Medulla oblongata (tissue), 1 donor: Measurements from ENCODE around the gene FANCC.
A peak's percentile ranks its signal among the peaks of the same experiment; 100 is the strongest.

Experiments used
- DNase-seq: peaks from one replicate; pipeline ENCODE4 v3.0.0-alpha.2; 2015; ENCODE audit errors: extremely low spot score

The FANCC gene

DNA sequence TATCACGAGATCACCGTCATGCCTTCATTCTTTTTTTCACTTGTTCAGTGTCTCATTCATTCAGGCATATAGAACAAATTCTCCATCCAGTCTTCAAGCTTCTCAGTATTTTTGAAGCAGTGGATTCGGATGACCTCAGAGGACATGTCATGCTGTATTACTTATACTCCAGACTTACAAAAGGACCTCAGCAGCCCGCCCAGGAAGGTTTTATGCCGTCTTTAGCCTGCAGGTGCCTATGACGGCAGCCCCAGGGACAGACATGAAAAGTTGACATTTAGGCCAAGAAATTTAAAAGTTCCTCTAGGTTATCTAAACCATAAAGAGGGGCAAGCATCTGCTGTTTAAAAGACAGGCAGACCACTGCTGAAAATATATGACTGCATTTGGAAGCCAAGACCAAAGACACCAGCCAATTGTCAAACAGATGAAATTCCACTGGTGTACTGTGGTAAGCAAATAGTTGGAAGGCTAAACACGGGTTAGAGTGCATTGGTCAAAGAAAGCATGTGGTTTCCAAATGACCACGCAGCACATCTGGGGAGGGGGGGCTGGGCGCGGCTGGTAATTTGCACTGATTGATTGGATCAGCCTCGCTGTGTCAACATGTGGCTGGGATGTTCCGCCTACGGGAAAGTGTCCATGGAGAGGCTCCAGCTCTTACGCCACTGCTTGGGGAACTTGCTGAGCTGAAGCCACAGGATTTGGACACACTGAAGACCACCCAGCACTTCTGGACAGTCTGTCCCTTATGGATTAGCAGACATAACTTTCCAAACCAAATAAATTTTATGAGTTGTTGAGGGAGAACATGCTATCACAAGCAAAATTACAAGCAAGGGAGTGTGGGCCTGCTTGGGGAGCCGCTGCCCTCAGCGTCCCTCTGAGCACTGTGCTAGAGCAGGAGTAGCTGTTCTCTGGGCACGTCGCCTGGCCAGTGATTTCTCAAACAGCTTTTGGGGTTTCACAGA lies 173.6 kb downstream of the FANCC start:
- no peak for DNase-seq

DNA sequence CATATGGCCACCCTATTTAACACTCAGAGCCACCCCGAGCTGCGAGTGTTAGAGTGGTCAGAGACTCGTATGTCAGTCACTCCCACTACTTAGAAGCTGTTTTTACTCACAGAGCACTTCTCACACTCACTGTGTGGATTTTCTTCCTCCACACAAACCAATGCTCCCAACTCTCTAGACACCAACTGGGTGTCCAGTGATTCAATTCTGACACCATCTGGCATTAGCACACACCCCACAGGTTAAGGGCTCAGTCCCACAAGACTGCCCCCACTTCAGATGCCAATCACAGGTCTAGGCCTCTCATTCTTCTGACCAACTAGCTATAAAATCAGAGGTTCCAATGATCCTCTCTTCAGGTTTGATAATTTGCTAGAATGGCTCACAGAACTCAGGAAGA lies 174.8 kb downstream of the FANCC start:
- no peak for DNase-seq

DNA sequence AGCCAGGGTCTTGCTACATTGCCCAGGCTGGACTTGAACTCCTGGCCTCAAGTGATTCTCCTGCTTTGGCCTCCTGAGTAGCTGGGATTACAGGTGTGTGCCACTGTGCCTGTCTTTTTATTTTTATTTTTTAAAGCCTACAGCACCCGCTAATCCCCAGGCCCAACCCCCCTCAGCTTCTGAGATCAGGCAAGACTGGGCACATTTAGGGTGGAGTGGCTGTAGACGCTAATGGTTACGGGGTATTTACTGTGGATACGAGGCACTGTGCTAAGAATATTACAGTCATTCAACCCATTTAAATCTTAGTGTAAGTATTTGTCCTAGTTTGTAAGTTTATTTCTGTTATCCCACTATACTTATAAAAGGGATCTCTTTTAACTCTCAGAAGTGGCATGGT lies 175.2 kb downstream of the FANCC start:
- DNase-seq: no peak

DNA sequence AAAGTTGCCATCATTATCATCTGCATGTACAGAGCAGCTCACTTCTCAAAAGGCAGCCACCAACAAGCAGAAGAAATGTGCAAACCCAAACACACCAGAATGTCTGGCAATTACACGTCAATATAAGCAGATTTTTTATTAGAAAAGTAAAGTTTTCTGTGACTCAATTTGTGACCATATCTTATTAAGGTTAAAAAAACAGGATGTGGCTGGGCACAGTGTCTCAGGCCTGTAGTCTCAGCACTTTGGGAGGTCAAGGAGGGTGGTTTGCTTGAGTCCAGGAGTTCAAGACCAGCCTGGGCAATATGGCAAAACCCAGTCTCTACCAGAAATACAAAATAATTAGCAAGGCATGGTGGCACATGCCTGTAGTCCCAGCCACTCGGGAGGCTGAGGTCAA lies 176.7 kb downstream of the FANCC start:
- DNase-seq: no peak

DNA sequence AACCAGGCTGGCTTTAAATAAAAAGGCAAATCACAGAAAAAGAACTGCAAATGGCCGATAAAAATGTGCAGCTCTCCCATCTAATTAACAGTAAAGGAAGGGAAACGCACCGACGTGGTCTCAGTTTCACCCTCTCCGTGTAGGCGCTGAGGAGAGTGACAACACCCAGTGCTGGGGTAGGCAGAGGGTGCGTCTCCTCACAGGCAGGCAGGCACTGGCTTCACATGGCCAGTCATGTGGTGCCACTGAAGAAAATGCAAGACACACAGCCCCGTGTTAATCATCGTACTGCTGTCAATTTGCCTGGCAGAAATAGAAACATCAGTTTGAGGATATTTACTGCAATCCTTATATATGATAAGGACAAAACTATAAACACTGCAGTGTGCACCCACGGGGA lies 178.4 kb downstream of the FANCC start:
- no peak for DNase-seq

DNA sequence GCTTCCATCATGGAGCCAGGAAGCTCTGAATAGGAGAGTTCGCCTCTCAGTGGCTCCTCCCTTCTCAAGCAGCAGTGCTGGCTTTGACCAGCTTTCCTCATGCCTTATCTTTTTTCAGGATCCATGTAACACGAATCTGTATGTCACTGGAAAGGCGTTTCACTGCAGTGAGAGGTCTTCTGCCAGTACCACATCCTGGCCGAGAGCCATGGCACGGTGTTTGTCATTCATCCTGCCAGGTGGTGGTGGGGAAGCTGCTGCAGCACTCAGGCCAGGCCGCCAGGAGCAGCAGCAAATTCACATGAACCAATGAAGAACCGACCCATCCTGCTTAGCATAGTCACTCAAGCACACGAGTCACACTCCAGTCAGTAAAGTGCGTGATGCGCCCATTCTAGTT lies 179.0 kb downstream of the FANCC start:
- DNase-seq: no peak

DNA sequence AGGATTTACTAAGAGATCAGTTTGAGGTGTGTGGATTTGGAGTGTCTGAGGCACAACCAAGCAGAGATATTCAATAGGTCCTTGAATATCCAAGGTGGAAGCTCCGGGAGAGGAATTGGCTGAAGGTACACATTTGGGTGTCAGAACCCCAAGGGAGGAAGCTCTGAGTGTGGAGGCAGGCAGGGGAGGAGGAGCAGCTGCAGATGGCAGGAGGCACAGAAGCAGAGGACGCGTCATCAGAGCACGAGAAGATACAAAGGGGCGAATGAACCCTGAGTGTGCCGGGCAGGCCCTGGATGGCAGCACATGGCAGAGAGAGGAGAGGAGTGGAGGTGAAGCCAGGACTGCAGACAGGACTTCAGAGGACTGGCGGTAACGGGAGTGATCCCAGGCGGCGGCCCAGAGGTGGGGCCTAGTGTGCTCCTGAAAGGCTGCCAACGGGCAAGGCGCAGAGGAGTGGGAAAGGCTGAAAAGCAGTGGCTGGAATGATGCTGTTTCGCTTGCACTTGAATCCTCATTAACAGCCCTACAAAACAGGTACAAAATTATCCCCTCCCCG lies 179.8 kb downstream of the FANCC start:
- no peak for DNase-seq

DNA sequence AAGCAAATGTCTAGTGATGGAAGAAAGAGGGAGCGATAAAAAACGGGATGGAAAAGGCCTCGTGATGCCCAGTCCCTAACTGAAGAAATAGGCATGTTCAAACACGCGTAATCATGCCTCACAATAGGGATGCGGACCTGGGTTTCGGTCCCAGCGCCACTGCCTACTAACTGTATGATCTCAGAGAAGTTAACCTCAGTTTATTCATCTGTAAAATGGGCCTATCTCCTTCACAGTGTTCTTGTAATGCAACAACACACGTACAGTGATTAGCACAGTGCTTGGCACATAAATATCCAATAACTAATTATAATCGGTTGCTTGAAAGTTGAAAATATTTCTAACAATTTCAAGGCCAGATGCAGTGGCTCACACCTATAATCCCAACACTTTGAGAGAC lies 181.8 kb downstream of the FANCC start:
- no peak for DNase-seq

DNA sequence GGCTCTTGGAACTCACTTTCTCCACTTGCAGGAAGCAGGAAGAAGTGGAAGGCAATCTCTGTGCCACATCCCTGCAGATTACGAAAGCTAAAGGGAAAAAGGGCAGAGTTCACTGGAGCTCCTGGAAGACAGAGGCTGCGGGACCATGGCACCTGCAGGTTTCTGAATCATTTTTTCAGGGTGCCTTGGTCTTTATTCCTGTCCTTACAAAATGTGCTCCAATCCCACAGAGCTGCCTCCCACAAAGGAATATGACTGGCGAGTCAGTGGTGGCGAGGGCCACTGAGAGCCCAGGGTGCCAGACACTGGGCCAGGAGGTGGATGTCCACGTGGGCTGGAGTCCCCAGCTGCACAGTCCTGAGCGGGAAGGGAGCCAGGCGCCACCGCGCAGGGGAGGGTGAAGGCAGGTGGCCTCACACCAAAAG lies 183.0 kb downstream of the FANCC start:
- DNase-seq: no peak

DNA sequence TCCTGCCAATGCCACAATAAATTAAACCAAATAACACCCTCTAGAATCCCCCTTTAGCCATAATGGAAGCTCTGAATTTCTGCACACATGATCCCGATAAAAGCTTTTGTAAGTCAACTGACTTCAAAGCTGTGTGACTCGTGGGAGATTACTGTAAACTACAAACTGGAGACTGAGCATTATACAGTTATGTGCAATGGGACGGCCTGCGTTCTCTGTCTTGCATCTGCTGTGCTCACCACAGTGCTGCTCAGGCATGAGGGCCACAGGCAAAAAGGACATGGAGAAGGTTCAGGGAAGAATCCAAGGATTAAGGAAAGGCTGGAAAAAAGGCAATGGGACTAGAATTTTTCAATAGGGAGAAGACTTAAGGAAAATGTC lies 184.2 kb downstream of the FANCC start:
- no peak for DNase-seq

DNA sequence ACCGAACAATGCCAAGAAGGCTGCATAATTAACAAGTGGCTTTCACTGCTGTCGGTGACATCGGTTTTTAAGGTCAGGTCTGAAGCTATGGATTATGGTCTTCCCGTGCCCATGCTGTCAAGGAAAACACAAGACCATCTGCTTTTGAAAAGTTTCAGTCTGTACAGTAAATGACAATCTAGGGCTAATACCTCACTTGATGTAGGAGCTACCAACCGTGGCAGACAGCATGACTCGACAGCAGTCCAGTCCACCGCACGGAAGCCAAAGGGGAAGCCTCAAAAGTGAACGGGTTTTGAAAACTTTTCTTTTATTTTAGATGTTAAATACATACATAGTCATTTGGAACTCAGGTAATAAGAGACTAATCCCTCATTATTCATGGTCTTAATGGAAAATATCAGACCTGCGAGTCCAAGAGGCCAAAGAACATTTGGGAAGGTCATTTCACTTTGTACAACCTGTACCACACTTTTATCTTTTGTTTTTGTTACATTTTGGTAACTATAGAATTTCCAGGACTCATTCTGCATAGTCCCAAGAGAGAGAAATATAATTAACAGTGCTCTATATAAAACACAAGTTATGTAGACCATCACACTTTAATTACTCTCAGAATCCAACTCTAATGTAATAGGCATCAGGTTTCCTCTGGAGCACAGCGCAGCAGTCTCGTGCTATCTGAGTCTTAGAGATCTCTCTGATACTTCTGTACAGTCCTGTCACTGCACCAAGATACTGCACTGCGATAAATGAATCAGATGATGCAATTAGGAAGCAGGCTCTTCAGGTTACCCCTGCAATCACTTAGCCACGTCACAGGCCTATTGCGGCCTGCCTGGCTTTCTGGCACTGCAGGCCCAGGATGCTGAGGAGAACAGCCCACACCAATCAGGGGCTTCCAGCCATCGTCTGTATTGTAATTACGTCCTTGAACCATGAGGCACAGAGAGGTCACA lies 184.9 kb downstream of the FANCC start:
- DNase-seq: no peak

DNA sequence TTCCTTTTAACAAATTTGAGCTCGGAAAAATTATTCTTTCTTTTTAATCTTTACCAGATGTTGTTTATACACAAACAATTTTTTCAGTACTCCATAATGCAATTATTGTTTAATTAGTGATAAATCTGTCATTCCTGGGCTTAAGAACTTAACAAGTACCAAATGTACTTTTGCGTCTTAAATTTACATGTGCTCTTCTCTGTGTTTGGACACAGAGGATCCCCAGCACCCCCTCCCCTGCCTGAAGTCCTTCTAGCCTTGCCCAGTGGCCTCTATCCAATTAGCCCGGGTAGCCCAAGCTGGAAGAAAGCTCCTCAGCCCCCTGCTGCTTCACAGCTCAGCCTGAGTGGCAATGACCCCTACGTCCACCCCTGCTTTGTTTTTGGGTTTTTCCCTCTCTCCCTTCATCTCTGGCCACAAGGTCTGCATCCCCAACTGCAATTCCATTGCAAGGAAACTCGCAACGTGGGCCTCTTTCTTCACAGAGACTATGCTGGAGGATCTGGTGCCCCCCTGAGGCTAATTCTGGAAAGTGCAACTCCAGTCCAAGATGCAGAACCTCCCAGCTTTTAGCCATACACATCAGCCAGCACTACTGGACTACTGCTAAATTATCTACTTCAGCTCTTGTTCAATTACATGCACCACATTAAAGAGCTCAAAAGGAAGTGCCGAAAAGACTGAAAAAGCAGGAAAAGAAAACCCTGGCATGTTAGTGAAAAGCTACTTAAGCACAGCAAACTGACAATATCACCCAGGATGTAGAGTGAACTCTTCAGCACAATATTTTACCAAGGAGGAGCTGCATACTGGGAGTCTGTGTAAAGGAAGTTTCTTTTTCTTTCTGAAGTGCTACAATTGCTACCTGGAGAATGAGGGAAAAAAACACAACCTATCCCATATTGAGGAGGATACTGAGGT lies 186.2 kb downstream of the FANCC start:
- peak; percentile 90 for DNase-seq

DNA sequence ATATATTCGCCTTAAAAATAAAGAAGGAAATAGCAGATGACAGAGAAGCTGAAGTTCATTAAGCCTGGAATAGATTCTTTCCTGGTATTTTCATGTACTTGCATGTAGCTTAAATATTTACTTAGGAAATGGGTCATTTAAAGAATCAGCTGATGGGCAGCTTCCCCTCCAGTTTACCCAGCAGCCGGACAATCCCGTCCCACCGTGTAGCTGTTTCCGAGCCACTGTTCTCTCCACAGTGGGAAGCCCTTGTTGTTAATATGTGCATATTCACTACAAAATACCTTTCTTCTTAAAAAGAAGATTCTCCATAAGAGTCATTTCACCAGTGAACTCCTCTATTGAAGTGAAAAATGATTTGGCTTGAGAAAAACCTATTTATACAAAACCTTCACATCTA lies 187.0 kb downstream of the FANCC start:
- DNase-seq: no peak

DNA sequence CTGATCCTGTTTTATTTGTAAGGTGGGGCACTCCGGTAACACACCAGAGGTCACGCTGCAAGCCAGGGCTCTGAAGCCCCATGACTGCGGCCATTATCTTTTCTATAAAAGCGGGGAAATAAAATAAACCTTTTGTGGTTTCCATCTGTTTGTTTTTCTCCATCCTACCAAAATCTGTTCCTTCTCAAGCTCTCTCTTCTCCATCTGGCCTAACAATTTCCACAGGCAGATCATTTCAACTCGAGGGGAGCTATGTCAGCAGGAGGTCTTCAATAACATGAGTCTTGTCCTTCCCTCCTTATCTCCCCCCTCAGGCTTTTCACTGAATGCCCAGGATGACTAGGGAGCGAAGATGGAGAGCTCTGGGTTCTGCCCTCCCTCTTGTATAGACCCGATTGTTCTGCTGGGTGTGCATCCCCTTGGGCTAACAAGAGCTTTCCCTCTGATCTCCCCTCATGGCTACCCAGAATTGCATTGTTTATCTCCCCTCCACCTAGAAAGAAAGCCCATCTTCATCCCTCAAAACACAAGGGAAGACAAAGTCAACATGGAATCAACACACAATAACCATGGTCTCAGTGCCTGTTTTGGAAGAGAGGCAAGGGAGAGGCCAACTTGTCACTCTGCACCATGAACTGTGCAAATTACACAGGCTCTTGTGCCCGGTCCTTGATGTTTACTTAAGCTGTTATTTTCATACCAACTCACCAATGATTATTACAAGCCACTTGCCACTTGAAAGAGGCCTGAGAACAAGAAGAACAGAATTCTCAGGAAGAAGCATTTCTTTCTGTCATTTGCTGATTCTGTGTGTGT lies 187.8 kb downstream of the FANCC start:
- DNase-seq: no peak

DNA sequence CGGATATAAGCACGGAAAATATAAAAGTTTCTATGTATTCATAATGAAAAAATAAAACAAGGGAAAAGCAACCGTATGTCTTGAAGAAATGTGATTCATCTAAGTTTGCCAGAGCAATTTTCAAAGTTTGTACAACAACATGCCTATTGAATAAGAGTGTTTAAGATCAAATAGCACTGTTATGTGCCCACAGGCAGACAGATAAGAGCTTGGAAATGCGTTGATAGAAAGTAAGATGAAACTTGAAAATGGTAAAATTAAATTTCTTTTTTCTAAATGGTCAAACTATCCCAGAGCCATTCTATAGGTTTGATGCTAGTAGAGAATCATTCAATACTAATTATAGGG lies 189.4 kb downstream of the FANCC start:
- no peak for DNase-seq

DNA sequence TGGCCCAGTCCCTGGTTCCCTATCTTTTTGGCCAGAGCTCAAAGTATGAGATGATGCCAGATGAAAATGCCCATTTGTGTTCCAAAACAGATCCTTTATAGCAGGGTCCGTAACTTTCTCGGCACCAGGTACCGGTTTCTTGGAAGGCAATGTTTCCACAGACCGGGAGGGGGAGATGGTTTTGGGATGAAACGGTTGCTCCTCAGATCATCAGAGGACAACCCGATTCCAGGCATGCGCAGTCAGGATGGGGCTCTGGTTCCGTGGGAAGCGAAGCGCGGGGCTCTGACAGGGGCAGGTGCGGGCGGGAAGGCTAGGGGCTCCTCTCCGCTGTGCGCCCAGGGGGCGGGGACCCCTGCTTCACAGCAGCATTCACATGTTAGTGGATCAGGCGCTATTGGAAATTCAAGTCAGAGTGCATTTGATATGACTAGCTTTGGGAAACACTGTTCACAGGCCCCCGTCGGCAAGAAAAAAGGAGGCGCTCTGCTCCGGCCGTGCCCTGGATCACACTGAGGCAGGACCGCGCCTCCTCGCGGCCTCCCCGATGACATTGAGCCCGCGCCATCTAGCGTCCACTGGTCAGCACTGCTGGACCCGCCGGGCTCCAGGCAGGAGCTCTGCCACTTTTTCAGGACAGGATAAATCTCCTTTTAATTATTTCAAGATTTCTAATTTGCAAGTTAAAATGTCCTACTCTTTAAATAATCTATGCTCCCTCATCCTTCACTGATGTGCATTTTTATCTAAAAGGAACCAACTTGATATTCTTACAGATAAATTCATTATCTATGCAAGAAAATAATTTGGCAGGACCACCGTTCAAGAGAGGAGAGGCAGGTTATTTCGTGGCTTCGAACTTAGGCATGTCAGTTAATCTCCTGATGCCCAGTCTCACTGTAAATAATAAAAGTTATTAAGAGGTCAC lies 190.0 kb downstream of the FANCC start:
- DNase-seq: peak; percentile 94

DNA sequence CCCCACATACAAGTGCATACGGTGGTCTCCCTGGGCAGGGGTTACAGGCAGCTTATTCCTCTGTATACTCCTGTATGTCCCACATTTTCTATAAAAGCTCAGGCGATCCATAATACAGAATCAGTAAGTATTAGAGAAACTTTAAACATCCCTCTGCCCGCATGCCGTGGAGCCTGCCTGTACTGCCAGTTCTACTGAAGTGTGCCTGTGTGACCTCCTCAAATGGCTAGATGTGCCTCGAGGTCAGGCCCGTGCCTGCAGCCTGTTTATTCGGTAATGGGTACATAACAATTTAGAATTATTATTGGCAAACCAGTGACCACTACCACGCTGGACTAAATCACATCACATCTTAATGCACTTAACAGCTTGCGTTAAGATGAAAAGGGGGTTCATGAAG lies 190.8 kb downstream of the FANCC start:
- DNase-seq: no peak

DNA sequence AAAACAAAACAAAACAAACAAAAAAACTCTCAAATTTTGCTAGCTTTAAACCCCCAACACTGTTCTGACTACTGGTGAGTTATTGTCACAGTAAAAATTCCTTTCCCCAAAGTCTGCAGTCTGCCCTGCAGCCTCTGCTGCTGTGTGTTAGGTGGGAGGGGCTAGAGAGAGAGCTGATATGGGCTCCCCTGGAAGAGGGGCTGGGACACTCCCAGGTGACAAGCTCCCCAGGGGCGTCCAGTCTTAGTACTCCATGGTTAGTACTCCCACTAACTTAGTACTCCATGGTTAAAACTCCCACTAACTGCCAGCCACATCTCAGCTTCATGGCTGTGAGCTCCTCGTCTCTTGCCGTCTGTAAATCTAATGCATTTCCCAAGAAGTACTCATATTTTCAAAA lies 191.9 kb downstream of the FANCC start:
- no peak for DNase-seq
